GM12878 (cell line): ENCODE results near the gene RFT1. TPM values are rescaled to one million over a fixed set of nuclear protein-coding genes. Genes with fewer than 3 reads are reported as not detected.
A peak's percentile ranks its signal among the peaks of the same experiment; 100 is the strongest.

Experiments used
- CBX3 ChIP-seq: fragments of 200-600 bp; sonication (generic); IDR thresholded peaks from 2 replicates; pipeline ENCODE4 v1.6.1; 2016; ENCODE audit warnings: low read depth, borderline replicate concordance
- FOXM1 ChIP-seq: IDR thresholded peaks from 2 replicates; pipeline ENCODE4 v1.6.1; 2012; ENCODE audit warnings: low read depth, mild to moderate bottlenecking, inconsistent platforms, low read length, moderate library complexity
- HDGF ChIP-seq: fragments of 450-650 bp; IDR thresholded peaks from 2 replicates; pipeline ENCODE4 v1.6.1; 2016; ENCODE audit warnings: antibody characterized with exemption
- KAT2A ChIP-seq: conservative IDR thresholded peaks from 2 replicates; pipeline ENCODE4 v1.6.1; 2011; ENCODE audit warnings: low read depth, low read length; ENCODE audit not compliant: control insufficient read depth
- KDM1A ChIP-seq: fragments of 200-600 bp; sonication (generic); IDR thresholded peaks from 2 replicates; pipeline ENCODE4 v1.6.1; 2016; ENCODE audit warnings: borderline replicate concordance
- KLF5 ChIP-seq: fragments of 450-650 bp; IDR thresholded peaks from 2 replicates; pipeline ENCODE4 v1.6.1; 2014; ENCODE audit warnings: mild to moderate bottlenecking; ENCODE audit not compliant: partially characterized antibody
- MEF2A ChIP-seq: IDR thresholded peaks from 2 replicates; pipeline ENCODE4 v1.6.1; 2011; ENCODE audit warnings: low read depth, mild to moderate bottlenecking, low read length, moderate library complexity; ENCODE audit not compliant: insufficient read depth
- MEF2B ChIP-seq: fragments of 450-650 bp; IDR thresholded peaks from 2 replicates; pipeline ENCODE4 v1.6.1; 2018; ENCODE audit warnings: mild to moderate bottlenecking, moderate library complexity; ENCODE audit not compliant: partially characterized antibody, poor library complexity, severe bottlenecking
- MYC ChIP-seq: IDR thresholded peaks from 2 replicates; pipeline ENCODE4 v1.6.1; 2011; ENCODE audit warnings: mild to moderate bottlenecking, low read length, moderate library complexity, inconsistent platforms; ENCODE audit not compliant: insufficient read depth, insufficient replicate concordance, insufficient read length, severe bottlenecking
- NR2C2 ChIP-seq: IDR thresholded peaks from 2 replicates; pipeline ENCODE4 v1.6.1; 2011; ENCODE audit warnings: borderline replicate concordance, low read depth; ENCODE audit not compliant: control insufficient read depth, insufficient read length
- PAX8 ChIP-seq: fragments of 450-650 bp; IDR thresholded peaks from 2 replicates; pipeline ENCODE4 v1.6.1; 2017; ENCODE audit warnings: mild to moderate bottlenecking, moderate library complexity
- RUNX3 ChIP-seq: IDR thresholded peaks from 2 replicates; pipeline ENCODE4 v1.6.1; 2012; ENCODE audit warnings: low read length, inconsistent platforms
- SMAD1 ChIP-seq: fragments of 450-650 bp; IDR thresholded peaks from 2 replicates; pipeline ENCODE4 v1.6.1; 2018; ENCODE audit warnings: mild to moderate bottlenecking, low read depth; ENCODE audit not compliant: partially characterized antibody
- SMC3 ChIP-seq: IDR thresholded peaks from 2 replicates; pipeline ENCODE4 v1.6.1; 2011; ENCODE audit warnings: low read length, improper control_type of control experiment, borderline replicate concordance
- YBX1 ChIP-seq: fragments of 450-650 bp; IDR thresholded peaks from 2 replicates; pipeline ENCODE4 v1.6.1; 2016; ENCODE audit warnings: antibody characterized with exemption
- ZBED1 ChIP-seq: IDR thresholded peaks from 2 replicates; pipeline ENCODE4 v1.6.1; 2016; ENCODE audit warnings: borderline replicate concordance
- polyA plus RNA-seq, 11 experiments: library from polyadenylated mRNA; depleted of rRNA in 4 of 11; unstranded in 6 of 11; stranded (reverse) in 5 of 11; fragments of >200 nt; fragmentation: Nextera tagmentation in 4 of 11; fragmentation: Illumina TruSeq in 1 of 11; extraction: Ambion mirVana in 4 of 11; extraction: Trizol in 1 of 11; gene quantifications; 1 replicate in 1 of 11; 2 replicates in 10 of 11; pipeline versions ENCODE4 v1.2.1 to v1.2.3, GENCODE V29; 2011 to 2016; ENCODE audit warnings: inconsistent platforms in 2 of 11, missing spikeins in 2 of 11, low read depth in 1 of 11
- total RNA-seq, 4 experiments: library from RNA; depleted of rRNA in 3 of 4; stranded (reverse); fragments of >200 nt in 3 of 4; fragmentation: Illumina TruSeq in 1 of 4; extraction: Trizol in 1 of 4; gene quantifications; 2 replicates each; pipeline versions ENCODE4 v1.2.1 to v1.2.3, GENCODE V29; 2013 to 2021
- TF ChIP-seq, protein P1 (sequence below): IDR thresholded peaks from 2 replicates; pipeline ENCODE4 v1.6.1; 2012; ENCODE audit warnings: low read depth, low read length, improper control_type of control experiment
- TF ChIP-seq, protein P2 (sequence below): IDR thresholded peaks from 2 replicates; pipeline ENCODE4 v1.6.1; 2012; ENCODE audit warnings: improper control_type of control experiment, low read depth, low read length; ENCODE audit not compliant: insufficient replicate concordance
- TF ChIP-seq, protein P3 (sequence below): fragments of 450-650 bp; IDR thresholded peaks from 2 replicates; pipeline ENCODE4 v1.6.1; 2014; ENCODE audit warnings: mild to moderate bottlenecking
- TF ChIP-seq, protein P4 (sequence below): IDR thresholded peaks from 2 replicates; pipeline ENCODE4 v1.6.1; 2012; ENCODE audit warnings: mild to moderate bottlenecking, low read depth, low read length

The RFT1 gene
- total and polyA plus RNA-seq, 10 of the 15 experiments (the other 5 are each of a cell fraction or from before 2014, with no cell fraction given), result 16.6 to 75.1 (median 34.5) TPM

DNA sequence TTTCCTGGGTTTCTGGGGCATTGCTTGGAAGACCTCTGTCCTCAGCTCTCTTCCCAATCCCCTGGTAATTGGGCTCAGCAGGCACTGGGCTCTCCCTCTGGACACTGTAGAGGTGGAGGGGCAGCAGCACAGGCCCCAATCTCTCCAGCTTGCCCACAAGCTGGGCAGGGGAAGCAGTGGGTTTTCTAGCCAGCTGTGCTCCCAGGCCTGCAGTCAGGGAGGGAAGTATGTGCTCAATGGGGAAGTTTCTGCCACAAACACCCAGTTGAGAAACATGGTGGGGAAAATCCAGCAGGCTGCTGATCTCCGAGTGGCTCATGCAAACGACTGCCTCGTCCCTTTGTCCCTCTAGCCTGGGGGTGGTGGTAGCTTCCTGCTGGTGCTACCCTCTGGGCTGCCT lies 12.8 kb upstream of the RFT1 start (continued):
- TF ChIP-seq MEF2A, result no peak
- TF ChIP-seq YBX1, result no peak
- TF ChIP-seq ZBED1, result no peak
- TF ChIP-seq HDGF, result no peak
- no peak for TF ChIP-seq KAT2A
- TF ChIP-seq MYC, result no peak
- TF ChIP-seq, protein P1, sequence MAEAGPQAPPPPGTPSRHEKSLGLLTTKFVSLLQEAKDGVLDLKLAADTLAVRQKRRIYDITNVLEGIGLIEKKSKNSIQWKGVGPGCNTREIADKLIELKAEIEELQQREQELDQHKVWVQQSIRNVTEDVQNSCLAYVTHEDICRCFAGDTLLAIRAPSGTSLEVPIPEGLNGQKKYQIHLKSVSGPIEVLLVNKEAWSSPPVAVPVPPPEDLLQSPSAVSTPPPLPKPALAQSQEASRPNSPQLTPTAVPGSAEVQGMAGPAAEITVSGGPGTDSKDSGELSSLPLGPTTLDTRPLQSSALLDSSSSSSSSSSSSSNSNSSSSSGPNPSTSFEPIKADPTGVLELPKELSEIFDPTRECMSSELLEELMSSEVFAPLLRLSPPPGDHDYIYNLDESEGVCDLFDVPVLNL, result no peak
- TF ChIP-seq MEF2B, result no peak
- TF ChIP-seq NR2C2, result no peak
- no peak for TF ChIP-seq KLF5
- no peak for TF ChIP-seq CBX3
- TF ChIP-seq KDM1A, result no peak
- TF ChIP-seq, protein P2, sequence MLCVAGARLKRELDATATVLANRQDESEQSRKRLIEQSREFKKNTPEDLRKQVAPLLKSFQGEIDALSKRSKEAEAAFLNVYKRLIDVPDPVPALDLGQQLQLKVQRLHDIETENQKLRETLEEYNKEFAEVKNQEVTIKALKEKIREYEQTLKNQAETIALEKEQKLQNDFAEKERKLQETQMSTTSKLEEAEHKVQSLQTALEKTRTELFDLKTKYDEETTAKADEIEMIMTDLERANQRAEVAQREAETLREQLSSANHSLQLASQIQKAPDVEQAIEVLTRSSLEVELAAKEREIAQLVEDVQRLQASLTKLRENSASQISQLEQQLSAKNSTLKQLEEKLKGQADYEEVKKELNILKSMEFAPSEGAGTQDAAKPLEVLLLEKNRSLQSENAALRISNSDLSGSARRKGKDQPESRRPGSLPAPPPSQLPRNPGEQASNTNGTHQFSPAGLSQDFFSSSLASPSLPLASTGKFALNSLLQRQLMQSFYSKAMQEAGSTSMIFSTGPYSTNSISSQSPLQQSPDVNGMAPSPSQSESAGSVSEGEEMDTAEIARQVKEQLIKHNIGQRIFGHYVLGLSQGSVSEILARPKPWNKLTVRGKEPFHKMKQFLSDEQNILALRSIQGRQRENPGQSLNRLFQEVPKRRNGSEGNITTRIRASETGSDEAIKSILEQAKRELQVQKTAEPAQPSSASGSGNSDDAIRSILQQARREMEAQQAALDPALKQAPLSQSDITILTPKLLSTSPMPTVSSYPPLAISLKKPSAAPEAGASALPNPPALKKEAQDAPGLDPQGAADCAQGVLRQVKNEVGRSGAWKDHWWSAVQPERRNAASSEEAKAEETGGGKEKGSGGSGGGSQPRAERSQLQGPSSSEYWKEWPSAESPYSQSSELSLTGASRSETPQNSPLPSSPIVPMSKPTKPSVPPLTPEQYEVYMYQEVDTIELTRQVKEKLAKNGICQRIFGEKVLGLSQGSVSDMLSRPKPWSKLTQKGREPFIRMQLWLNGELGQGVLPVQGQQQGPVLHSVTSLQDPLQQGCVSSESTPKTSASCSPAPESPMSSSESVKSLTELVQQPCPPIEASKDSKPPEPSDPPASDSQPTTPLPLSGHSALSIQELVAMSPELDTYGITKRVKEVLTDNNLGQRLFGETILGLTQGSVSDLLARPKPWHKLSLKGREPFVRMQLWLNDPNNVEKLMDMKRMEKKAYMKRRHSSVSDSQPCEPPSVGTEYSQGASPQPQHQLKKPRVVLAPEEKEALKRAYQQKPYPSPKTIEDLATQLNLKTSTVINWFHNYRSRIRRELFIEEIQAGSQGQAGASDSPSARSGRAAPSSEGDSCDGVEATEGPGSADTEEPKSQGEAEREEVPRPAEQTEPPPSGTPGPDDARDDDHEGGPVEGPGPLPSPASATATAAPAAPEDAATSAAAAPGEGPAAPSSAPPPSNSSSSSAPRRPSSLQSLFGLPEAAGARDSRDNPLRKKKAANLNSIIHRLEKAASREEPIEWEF, result no peak
- no peak for TF ChIP-seq PAX8
- TF ChIP-seq, protein P3, sequence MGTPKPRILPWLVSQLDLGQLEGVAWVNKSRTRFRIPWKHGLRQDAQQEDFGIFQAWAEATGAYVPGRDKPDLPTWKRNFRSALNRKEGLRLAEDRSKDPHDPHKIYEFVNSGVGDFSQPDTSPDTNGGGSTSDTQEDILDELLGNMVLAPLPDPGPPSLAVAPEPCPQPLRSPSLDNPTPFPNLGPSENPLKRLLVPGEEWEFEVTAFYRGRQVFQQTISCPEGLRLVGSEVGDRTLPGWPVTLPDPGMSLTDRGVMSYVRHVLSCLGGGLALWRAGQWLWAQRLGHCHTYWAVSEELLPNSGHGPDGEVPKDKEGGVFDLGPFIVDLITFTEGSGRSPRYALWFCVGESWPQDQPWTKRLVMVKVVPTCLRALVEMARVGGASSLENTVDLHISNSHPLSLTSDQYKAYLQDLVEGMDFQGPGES, result no peak
- no peak for TF ChIP-seq FOXM1
- no peak for TF ChIP-seq SMC3
- TF ChIP-seq SMAD1, result no peak
- TF ChIP-seq RUNX3, result peak; percentile 35
- TF ChIP-seq, protein P4, sequence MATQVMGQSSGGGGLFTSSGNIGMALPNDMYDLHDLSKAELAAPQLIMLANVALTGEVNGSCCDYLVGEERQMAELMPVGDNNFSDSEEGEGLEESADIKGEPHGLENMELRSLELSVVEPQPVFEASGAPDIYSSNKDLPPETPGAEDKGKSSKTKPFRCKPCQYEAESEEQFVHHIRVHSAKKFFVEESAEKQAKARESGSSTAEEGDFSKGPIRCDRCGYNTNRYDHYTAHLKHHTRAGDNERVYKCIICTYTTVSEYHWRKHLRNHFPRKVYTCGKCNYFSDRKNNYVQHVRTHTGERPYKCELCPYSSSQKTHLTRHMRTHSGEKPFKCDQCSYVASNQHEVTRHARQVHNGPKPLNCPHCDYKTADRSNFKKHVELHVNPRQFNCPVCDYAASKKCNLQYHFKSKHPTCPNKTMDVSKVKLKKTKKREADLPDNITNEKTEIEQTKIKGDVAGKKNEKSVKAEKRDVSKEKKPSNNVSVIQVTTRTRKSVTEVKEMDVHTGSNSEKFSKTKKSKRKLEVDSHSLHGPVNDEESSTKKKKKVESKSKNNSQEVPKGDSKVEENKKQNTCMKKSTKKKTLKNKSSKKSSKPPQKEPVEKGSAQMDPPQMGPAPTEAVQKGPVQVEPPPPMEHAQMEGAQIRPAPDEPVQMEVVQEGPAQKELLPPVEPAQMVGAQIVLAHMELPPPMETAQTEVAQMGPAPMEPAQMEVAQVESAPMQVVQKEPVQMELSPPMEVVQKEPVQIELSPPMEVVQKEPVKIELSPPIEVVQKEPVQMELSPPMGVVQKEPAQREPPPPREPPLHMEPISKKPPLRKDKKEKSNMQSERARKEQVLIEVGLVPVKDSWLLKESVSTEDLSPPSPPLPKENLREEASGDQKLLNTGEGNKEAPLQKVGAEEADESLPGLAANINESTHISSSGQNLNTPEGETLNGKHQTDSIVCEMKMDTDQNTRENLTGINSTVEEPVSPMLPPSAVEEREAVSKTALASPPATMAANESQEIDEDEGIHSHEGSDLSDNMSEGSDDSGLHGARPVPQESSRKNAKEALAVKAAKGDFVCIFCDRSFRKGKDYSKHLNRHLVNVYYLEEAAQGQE, result no peak
